Smooth muscle cell (in vitro differentiated cells): ENCODE results near the gene VAT1L. TPM values are rescaled to one million over a fixed set of nuclear protein-coding genes. Genes with fewer than 3 reads are reported as not detected.

Experiments used
- DNase-seq: peaks from one replicate; lab custom pipeline; 2025; ENCODE audit not compliant: unreplicated experiment; lab: John Stamatoyannopoulos, UW
- H2AFZ ChIP-seq: fragments of 200-600 bp; sonication (generic); 2 replicates; pipeline ENCODE4 v1.6.0; 2016; ENCODE audit warnings: antibody characterized with exemption, low read depth, mild to moderate bottlenecking
- H3F3A ChIP-seq: fragments of 200-600 bp; sonication (generic); 2 replicates; pipeline ENCODE4 v1.6.0; 2017; ENCODE audit warnings: antibody characterized with exemption, low read depth
- H3K27ac ChIP-seq: fragments of 200-600 bp; sonication (generic); 2 replicates; pipeline ENCODE4 v1.5.1; 2016; ENCODE audit warnings: low read depth, mild to moderate bottlenecking
- H3K27me3 ChIP-seq: fragments of 200-600 bp; sonication (generic); 2 replicates; pipeline ENCODE4 v1.6.1; 2016; ENCODE audit warnings: low read depth, mild to moderate bottlenecking
- H3K36me3 ChIP-seq: fragments of 200-600 bp; sonication (generic); 2 replicates; pipeline ENCODE4 v1.5.1; 2016; ENCODE audit warnings: low read depth
- H3K4me1 ChIP-seq: fragments of 200-600 bp; sonication (generic); 2 replicates; pipeline ENCODE4 v1.5.1; 2016; ENCODE audit warnings: low read depth
- H3K4me2 ChIP-seq: fragments of 200-600 bp; sonication (generic); 2 replicates; pipeline ENCODE4 v1.6.0; 2016; ENCODE audit warnings: mild to moderate bottlenecking
- H3K4me3 ChIP-seq: fragments of 200-600 bp; sonication (generic); 2 replicates; pipeline ENCODE4 v1.5.1; 2016; ENCODE audit warnings: mild to moderate bottlenecking
- H3K79me2 ChIP-seq: fragments of 200-600 bp; sonication (generic); 2 replicates; pipeline ENCODE4 v1.6.0; 2016; ENCODE audit warnings: low read depth, mild to moderate bottlenecking
- H3K9ac ChIP-seq: fragments of 200-600 bp; sonication (generic); 2 replicates; pipeline ENCODE4 v1.6.0; 2016; ENCODE audit warnings: low read depth
- H3K9me3 ChIP-seq: fragments of 200-600 bp; sonication (generic); replicated peaks from 2 replicates; pipeline ENCODE4 v1.5.1; 2016; ENCODE audit warnings: low read depth
- H4K20me1 ChIP-seq: fragments of 200-600 bp; sonication (generic); 2 replicates; pipeline ENCODE4 v1.6.0; 2016; ENCODE audit warnings: low read depth
- CTCF ChIP-seq: fragments of 200-600 bp; sonication (generic); IDR thresholded peaks from 2 replicates; pipeline ENCODE4 v1.5.1; 2017; ENCODE audit warnings: borderline replicate concordance, mild to moderate bottlenecking, antibody characterized with exemption; ENCODE audit not compliant: insufficient read depth, poor library complexity, severe bottlenecking
- WGBS: methylation state at CpG from one replicate; pipeline ENCODE4 v1.1.7; 2016; ENCODE audit warnings: low lambda C conversion rate; 5-methylcytosine and 5-hydroxymethylcytosine counted together
- polyA plus RNA-seq: library from polyadenylated mRNA; unstranded; fragments of >200 nt; fragmentation: Nextera tagmentation; extraction: Ambion mirVana; gene quantifications from 2 replicates; pipeline ENCODE4 v1.2.1, GENCODE V29; 2016
- total RNA-seq: library from RNA; depleted of rRNA; stranded (reverse); fragments of >200 nt; gene quantifications from 2 replicates; pipeline ENCODE4 v1.2.3, GENCODE V29; 2014

Gene VAT1L
- total and polyA plus RNA-seq, 2 experiments from 2014 or later = 4.0 to 5.4 TPM

GRCh38 chr16:77939968-77940367 lies 151.6 kb downstream of the VAT1L start:
- WGBS = 19% methylated on average over 1 of the region's 1 CpG
- no peaks in the 10 kb centered on the region for H3K36me3 ChIP-seq
- no peak overlapping the region for H3K4me3 ChIP-seq
- no peaks in the 10 kb centered on the region for H3K4me1 ChIP-seq
- TF ChIP-seq CTCF = no peak
- H2AFZ ChIP-seq = no peak overlapping the region
- no peaks in the 10 kb centered on the region for H3K27me3 ChIP-seq
- peaks cover 7% of the 10 kb centered on the region for H3F3A ChIP-seq
- no peaks in the 10 kb centered on the region for H3K79me2 ChIP-seq
- H4K20me1 ChIP-seq = no peaks in the 10 kb centered on the region
- no peak for DNase-seq
- H3K4me2 ChIP-seq = no peak overlapping the region
- H3K27ac ChIP-seq = no peak overlapping the region
- no peak overlapping the region for H3K9ac ChIP-seq
- no peaks in the 10 kb centered on the region for H3K9me3 ChIP-seq

DNA sequence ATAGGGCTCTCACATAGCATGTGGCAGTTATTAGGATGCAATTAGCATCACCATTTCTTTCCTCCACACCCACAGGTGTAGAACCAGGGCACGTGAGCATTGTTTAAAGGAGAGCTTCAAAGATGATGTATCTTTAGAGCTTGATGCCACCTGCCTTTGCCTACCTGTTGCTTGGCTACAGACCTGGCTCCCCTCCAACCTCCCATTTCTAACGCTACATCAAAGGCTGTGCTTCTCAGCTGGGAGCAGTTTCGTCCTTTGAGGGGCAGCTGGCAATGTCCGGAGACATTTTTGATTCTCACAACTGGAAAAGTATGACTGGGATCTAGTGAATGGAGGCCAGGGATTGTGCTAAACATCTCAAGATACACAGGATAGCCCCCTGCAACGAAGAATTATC lies 155.4 kb downstream of the VAT1L start:
- 86% methylated on average over 5 of the region's 5 CpGs for WGBS
- Histone ChIP-seq H3K9ac (no peak overlapping the region), H3K27ac (no peak overlapping the region), H3K9me3 (no peaks in the 10 kb centered on the region), H3F3A (peaks cover 7% of the 10 kb centered on the region), H3K4me3 (no peak overlapping the region), H2AFZ (no peak overlapping the region), H3K27me3 (no peaks in the 10 kb centered on the region), H3K4me2 (no peak overlapping the region), H4K20me1 (no peaks in the 10 kb centered on the region), H3K4me1 (peaks cover 8% of the 10 kb centered on the region), H3K79me2 (no peaks in the 10 kb centered on the region), H3K36me3 (no peaks in the 10 kb centered on the region)
- TF ChIP-seq CTCF = no peak
- DNase-seq = no peak

DNA sequence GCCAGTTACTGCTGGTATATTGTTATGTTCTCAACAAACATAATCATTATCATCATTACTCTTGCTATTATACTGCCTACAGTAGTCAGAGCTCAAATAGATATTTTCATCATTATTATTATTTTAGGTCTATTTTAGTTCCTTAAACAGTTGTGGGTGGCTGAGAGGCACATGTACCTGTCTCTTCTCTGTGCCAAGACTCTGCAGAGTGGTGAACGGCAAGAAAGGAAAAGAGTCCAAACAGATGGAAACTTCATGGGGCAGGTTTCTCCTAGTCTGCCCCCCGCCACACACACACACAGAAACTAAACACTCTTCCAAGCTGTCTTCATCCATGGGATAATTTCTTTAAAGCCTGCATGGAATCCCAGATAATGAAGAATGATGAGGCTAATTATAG lies 156.3 kb downstream of the VAT1L start:
- 76% methylated on average over 2 of the region's 2 CpGs for WGBS

More for the DNA sequence above, 156.3 kb downstream of the VAT1L start:
- no peak for TF ChIP-seq CTCF
- Histone ChIP-seq H3K4me3 (no peak overlapping the region), H3K27me3 (peaks cover 2% of the 10 kb centered on the region), H4K20me1 (no peaks in the 10 kb centered on the region), H2AFZ (no peak overlapping the region), H3K9ac (no peak overlapping the region), H3K79me2 (no peaks in the 10 kb centered on the region), H3K4me1 (peaks cover 8% of the 10 kb centered on the region), H3K27ac (no peak overlapping the region), H3K9me3 (no peaks in the 10 kb centered on the region), H3K4me2 (peak overlapping the region; percentile 0), H3F3A (peaks cover 7% of the 10 kb centered on the region), H3K36me3 (no peaks in the 10 kb centered on the region)
- no peak for DNase-seq
